Frontal cortex (tissue), 4 donors: ENCODE data around the gene COL5A3. TPM values are rescaled to one million over a fixed set of nuclear protein-coding genes. Genes with fewer than 3 reads are reported as not detected.
"Not testable (repeated sequence)": the region's sequence is repeated elsewhere in the genome, so short reads cannot be mapped to it uniquely, and the experiment has no call there.

Experiments used
- DNase-seq, 2 donors: peaks; one replicate each; pipeline ENCODE4 v3.0.0; 2012; ENCODE audit warnings: low spot score in 2 of 2
- FAIRE-seq: peaks from 2 replicates; lab custom pipeline; 2012; peaks lifted over from hg19 to GRCh38; lab: Jason Lieb, UNC
- total RNA-seq: library from RNA; depleted of rRNA; stranded (reverse); fragments of >200 nt; gene quantifications from one replicate; pipeline ENCODE4 v1.2.3, GENCODE V29; 2014
- donor health status: control.
- donor health status: control.
- donor health status: control.

COL5A3 gene
- total RNA-seq: 0.82 TPM

- DNase-seq (peak in 1 of 2 donors; percentile 46), FAIRE-seq (no peak)
Observed at GRCh38 chr19:10010247-10010691, at the start of gene COL5A3. Gene COL5A3 (minus strand): TSS chr19:10010504. CDS start chr19:10010385, 119 bp downstream.

GRCh38 chr19:10052602-10053360 is 42.5 kb upstream of the COL5A3 start:
- DNase-seq (no peak), FAIRE-seq (no peak)

- DNase-seq: no peak
- FAIRE-seq: no peak
Observed at GRCh38 chr19:10049626-10050025, 39.3 kb upstream of the COL5A3 start.

- no peak for FAIRE-seq
- DNase-seq: no peak
Observed at GRCh38 chr19:10045371-10045770, 35.1 kb upstream of the COL5A3 start.

GRCh38 chr19:10044390-10044789 is 34.1 kb upstream of the COL5A3 start:
- DNase-seq (no peak), FAIRE-seq (no peak)

GRCh38 chr19:10043286-10043927 is 33.1 kb upstream of the COL5A3 start:
- FAIRE-seq: no peak

GRCh38 chr19:10037809-10038208 is 27.5 kb upstream of the COL5A3 start:
- no peak for DNase-seq
- FAIRE-seq: no peak

More at GRCh38 chr19:10043286-10043927, 33.1 kb upstream of the COL5A3 start:
- no peak for DNase-seq

- FAIRE-seq: no peak
Observed at GRCh38 chr19:10037367-10037766, 27.1 kb upstream of the COL5A3 start.

GRCh38 chr19:10036601-10037071 is 26.3 kb upstream of the COL5A3 start:
- DNase-seq (no peak), FAIRE-seq (no peak)

More at GRCh38 chr19:10037367-10037766, 27.1 kb upstream of the COL5A3 start:
- no peak for DNase-seq

GRCh38 chr19:10033614-10034013 is 23.3 kb upstream of the COL5A3 start:
- FAIRE-seq: no peak
- DNase-seq: no peak

GRCh38 chr19:10027158-10027997 is 17.1 kb upstream of the COL5A3 start:
- no peak for FAIRE-seq
- DNase-seq: peak; percentile 85 to 98

- FAIRE-seq: no peak
Observed at GRCh38 chr19:10026744-10027143, 16.4 kb upstream of the COL5A3 start.

GRCh38 chr19:10023096-10023495 is 12.8 kb upstream of the COL5A3 start:
- not testable (repeated sequence) for DNase-seq, FAIRE-seq

More at GRCh38 chr19:10026744-10027143, 16.4 kb upstream of the COL5A3 start:
- no peak for DNase-seq

- FAIRE-seq: no peak
Observed at GRCh38 chr19:10021863-10022262, 11.6 kb upstream of the COL5A3 start.

GRCh38 chr19:10021446-10021845 is 11.1 kb upstream of the COL5A3 start:
- FAIRE-seq (no peak), DNase-seq (no peak)

More at GRCh38 chr19:10021863-10022262, 11.6 kb upstream of the COL5A3 start:
- no peak for DNase-seq

- DNase-seq: no peak
- no peak for FAIRE-seq
Observed at GRCh38 chr19:10020851-10021250, 10.5 kb upstream of the COL5A3 start.

- FAIRE-seq (no peak), DNase-seq (no peak)
Observed at GRCh38 chr19:10019246-10019645, 8.9 kb upstream of the COL5A3 start.

- DNase-seq: no peak
- FAIRE-seq: no peak
Observed at GRCh38 chr19:10018786-10019185, 8.5 kb upstream of the COL5A3 start.

- DNase-seq (no peak), FAIRE-seq (no peak)
Observed at GRCh38 chr19:10018263-10018662, 8.0 kb upstream of the COL5A3 start.
